ENCODE data around the gene SSPN.

DNA sequence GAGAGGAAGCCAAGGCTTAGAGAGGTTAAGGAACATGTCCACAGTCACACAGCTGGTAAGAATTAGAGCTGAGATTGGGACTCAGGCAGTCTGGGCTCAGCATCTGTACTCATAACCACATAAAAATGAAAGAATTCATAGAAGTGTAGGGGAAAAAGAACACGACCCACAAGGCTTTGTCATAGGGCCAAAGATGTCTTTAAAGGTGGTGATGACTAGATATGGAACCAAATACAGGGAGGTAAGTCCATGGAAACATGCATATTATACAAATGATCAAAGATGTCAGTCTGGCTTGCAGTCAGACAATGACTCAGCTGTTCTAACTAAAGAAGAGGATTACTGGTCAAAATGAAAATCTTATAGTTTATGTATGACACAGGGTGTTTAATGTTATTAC, 7.2 kb upstream of the SSPN start:
- no peak for TF ChIP-seq EZH2phosphoT487 (IDR thresholded peaks at IDR 0.05; ENCODE audit: low read length)
- TF ChIP-seq CTCF (IDR thresholded peaks at IDR 0.05; ENCODE audit: low read length), result no peak
- TF ChIP-seq EZH2 (optimal IDR thresholded peaks at IDR 0.05; ENCODE audit: low read depth, low read length), result no peak
